ENCODE data around the gene NLRP7. TPM values are rescaled to one million over a fixed set of nuclear protein-coding genes. Genes with fewer than 3 reads are reported as not detected.
"Not testable (repeated sequence)": the region's sequence is repeated elsewhere in the genome, so short reads cannot be mapped to it uniquely, and the experiment has no call there.

The NLRP7 gene
- total RNA-seq, 1 experiment from 2014 or later = 1.1 TPM

DNA sequence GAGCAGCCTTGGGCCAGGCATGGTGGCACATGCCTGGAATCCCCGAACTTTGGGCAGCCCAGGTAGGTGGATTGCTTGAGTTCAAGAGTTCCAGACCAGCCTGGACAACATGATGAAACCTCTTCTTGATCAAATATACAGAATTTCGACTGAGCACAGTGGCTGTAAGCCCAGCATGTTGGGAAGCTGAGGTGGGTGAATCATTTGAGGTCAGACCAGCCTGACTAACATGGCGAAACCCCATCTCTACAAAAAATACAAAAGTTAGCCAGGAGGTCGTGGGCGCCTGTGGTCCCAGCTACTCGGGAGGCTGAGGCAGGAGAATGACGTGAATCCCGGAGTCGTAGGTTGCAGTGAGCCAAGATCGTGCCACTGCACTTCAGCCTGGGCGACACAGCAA lies 8.0 kb upstream of the NLRP7 start:
- Mint-ChIP-seq H3K36me3 (ENCODE audit: insufficient read depth in 1 of 3, low read depth in 3 of 3) (no peaks in the 10 kb centered on the region; a peak in 1 of 7 replicates), H3K27ac (no peak overlapping the region; a peak in 1 of 7 replicates), H3K9me3 (peaks cover 2 to 83% of the 10 kb centered on the region in 2 experiments; a peak in 4 of 5 replicates), H3K4me3 (no peak overlapping the region), H3K27me3 (ENCODE audit: low read depth) (peaks cover 3% of the 10 kb centered on the region), H3K4me1 (peaks cover 0 to 18% of the 10 kb centered on the region in 2 experiments; a peak in 2 of 4 replicates)
- Histone ChIP-seq H3K9me3 (ENCODE audit: control insufficient read depth, low read depth, low read length) (no peaks in the 10 kb centered on the region), H4K8ac (replicated peaks; ENCODE audit: insufficient read length, low read depth, low read length) (no peak overlapping the region), H3K23me2 (ENCODE audit: insufficient read length, low read depth, low read length, poor library complexity, severe bottlenecking) (no peaks in the 10 kb centered on the region), H4K91ac (ENCODE audit: insufficient read length, low read depth, low read length) (no peak overlapping the region), H2BK15ac (ENCODE audit: low read depth, low read length) (no peak overlapping the region), H3K56ac (ENCODE audit: insufficient read length, low read depth, low read length) (no peak overlapping the region), H4K5ac (ENCODE audit: insufficient read length, low read depth, low read length) (no peak overlapping the region), H2BK12ac (ENCODE audit: insufficient read length, low read depth, low read length) (no peak overlapping the region), H2BK5ac (ENCODE audit: insufficient read length, low read length) (no peak overlapping the region), H3K27me3 (ENCODE audit: insufficient read depth, low read length) (no peaks in the 10 kb centered on the region), H2AFZ (ENCODE audit: low read length) (no peak overlapping the region), H3K4me1 (ENCODE audit: insufficient read depth, low read length) (no peaks in the 10 kb centered on the region; the same call in 1 of the 2 replicates), H3K9ac (ENCODE audit: extremely low read depth, insufficient read length, low read length) (no peak overlapping the region), H3K27ac (ENCODE audit: insufficient read length, low read depth, low read length) (no peak overlapping the region), H3K4ac (ENCODE audit: low read depth, low read length) (no peak overlapping the region), H3K18ac (ENCODE audit: insufficient read length, low read depth, low read length) (no peak overlapping the region), H3K79me1 (ENCODE audit: insufficient read depth, low read depth, low read length, poor library complexity, severe bottlenecking) (no peaks in the 10 kb centered on the region), H3T11ph (ENCODE audit: low read length) (no peak overlapping the region), H4K20me1 (ENCODE audit: control insufficient read depth, insufficient read depth, insufficient read length) (no peaks in the 10 kb centered on the region), H2BK20ac (ENCODE audit: low read depth, low read length, poor library complexity, severe bottlenecking) (no peak overlapping the region), H3K14ac (ENCODE audit: insufficient read depth, low read length) (no peak overlapping the region), H3K23ac (ENCODE audit: insufficient read length, low read depth, low read length) (no peak overlapping the region), H3K4me2 (ENCODE audit: insufficient read depth, insufficient read length, low read length) (no peak overlapping the region), H2AK5ac (ENCODE audit: insufficient read length, low read length) (no peak overlapping the region), H2BK120ac (ENCODE audit: low read depth, low read length, poor library complexity, severe bottlenecking) (no peak overlapping the region), H3K79me2 (ENCODE audit: insufficient read depth, low read length) (no peaks in the 10 kb centered on the region)
- no CpG with 5 or more reads among the region's 11 CpGs for WGBS (ENCODE audit: extremely low coverage, insufficient read length, low lambda C conversion rate)
- no peak for DNase-seq
- TF ChIP-seq, protein P1, sequence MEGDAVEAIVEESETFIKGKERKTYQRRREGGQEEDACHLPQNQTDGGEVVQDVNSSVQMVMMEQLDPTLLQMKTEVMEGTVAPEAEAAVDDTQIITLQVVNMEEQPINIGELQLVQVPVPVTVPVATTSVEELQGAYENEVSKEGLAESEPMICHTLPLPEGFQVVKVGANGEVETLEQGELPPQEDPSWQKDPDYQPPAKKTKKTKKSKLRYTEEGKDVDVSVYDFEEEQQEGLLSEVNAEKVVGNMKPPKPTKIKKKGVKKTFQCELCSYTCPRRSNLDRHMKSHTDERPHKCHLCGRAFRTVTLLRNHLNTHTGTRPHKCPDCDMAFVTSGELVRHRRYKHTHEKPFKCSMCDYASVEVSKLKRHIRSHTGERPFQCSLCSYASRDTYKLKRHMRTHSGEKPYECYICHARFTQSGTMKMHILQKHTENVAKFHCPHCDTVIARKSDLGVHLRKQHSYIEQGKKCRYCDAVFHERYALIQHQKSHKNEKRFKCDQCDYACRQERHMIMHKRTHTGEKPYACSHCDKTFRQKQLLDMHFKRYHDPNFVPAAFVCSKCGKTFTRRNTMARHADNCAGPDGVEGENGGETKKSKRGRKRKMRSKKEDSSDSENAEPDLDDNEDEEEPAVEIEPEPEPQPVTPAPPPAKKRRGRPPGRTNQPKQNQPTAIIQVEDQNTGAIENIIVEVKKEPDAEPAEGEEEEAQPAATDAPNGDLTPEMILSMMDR (conservative IDR thresholded peaks at IDR 0.05) = no peak

DNA sequence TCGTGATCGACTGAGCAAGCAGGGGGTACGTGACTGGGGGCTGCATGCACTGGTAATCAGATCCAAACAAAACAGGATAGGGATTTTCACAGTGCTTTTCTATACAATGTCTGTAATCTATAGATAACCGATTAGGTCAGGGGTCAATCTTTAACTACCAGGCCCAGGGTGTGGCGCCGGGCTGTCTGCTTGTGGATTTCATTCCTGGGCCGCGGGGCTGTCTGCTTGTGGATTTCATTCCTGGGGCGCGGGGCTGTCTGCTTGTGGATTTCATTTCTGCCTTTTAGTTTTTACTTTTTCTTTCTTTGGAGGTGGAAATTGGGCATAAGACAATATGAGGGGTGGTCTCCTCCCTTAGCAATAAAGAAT lies 6.0 kb upstream of the NLRP7 start:
- not testable (repeated sequence) for H3K27ac ChIP-seq (ENCODE audit: insufficient read length, low read depth, low read length); H2BK15ac ChIP-seq (ENCODE audit: low read depth, low read length); H3K36me3 Mint-ChIP-seq (ENCODE audit: insufficient read depth in 1 of 3, low read depth in 3 of 3); H2BK12ac ChIP-seq (ENCODE audit: insufficient read length, low read depth, low read length); DNase-seq; H3T11ph ChIP-seq (ENCODE audit: low read length); H3K79me1 ChIP-seq (ENCODE audit: insufficient read depth, low read depth, low read length, poor library complexity, severe bottlenecking); H3K4me2 ChIP-seq (ENCODE audit: insufficient read depth, insufficient read length, low read length); H3K4me3 Mint-ChIP-seq; H2BK5ac ChIP-seq (ENCODE audit: insufficient read length, low read length); H4K91ac ChIP-seq (ENCODE audit: insufficient read length, low read depth, low read length); H2AFZ ChIP-seq (ENCODE audit: low read length); H2AK5ac ChIP-seq (ENCODE audit: insufficient read length, low read length); H3K9ac ChIP-seq (ENCODE audit: extremely low read depth, insufficient read length, low read length); H4K5ac ChIP-seq (ENCODE audit: insufficient read length, low read depth, low read length); H3K23me2 ChIP-seq (ENCODE audit: insufficient read length, low read depth, low read length, poor library complexity, severe bottlenecking); H3K4me1 ChIP-seq (ENCODE audit: insufficient read depth, low read length); H2BK20ac ChIP-seq (ENCODE audit: low read depth, low read length, poor library complexity, severe bottlenecking); H3K23ac ChIP-seq (ENCODE audit: insufficient read length, low read depth, low read length); H3K18ac ChIP-seq (ENCODE audit: insufficient read length, low read depth, low read length); H3K27me3 Mint-ChIP-seq (ENCODE audit: low read depth); H3K9me3 ChIP-seq (ENCODE audit: control insufficient read depth, low read depth, low read length); H4K20me1 ChIP-seq (ENCODE audit: control insufficient read depth, insufficient read depth, insufficient read length); H3K56ac ChIP-seq (ENCODE audit: insufficient read length, low read depth, low read length); H3K4ac ChIP-seq (ENCODE audit: low read depth, low read length); H3K27me3 ChIP-seq (ENCODE audit: insufficient read depth, low read length); H3K14ac ChIP-seq (ENCODE audit: insufficient read depth, low read length); H2BK120ac ChIP-seq (ENCODE audit: low read depth, low read length, poor library complexity, severe bottlenecking); H3K79me2 ChIP-seq (ENCODE audit: insufficient read depth, low read length); H4K8ac ChIP-seq (replicated peaks; ENCODE audit: insufficient read length, low read depth, low read length)
- peak overlapping the region in 1 of 3 experiments; percentile 87; a peak in 1 of 7 replicates for H3K27ac Mint-ChIP-seq
- peaks cover 0 to 22% of the 10 kb centered on the region in 2 experiments; a peak in 2 of 4 replicates for H3K4me1 Mint-ChIP-seq
- no CpG with 5 or more reads among the region's 10 CpGs for WGBS (ENCODE audit: extremely low coverage, insufficient read length, low lambda C conversion rate)
- H3K9me3 Mint-ChIP-seq = peaks cover 2 to 82% of the 10 kb centered on the region in 2 experiments; a peak in 3 of 5 replicates
